WTC11 (cell line): Measurements from ENCODE around the gene SRPK3. TPM values are rescaled to one million over a fixed set of nuclear protein-coding genes. Genes with fewer than 3 reads are reported as not detected.
"Not testable (repeated sequence)": the region's sequence is repeated elsewhere in the genome, so short reads cannot be mapped to it uniquely, and the experiment has no call there.

Experiments
- ATAC-seq: fragments of 200-7000 bp; cut with Tn5 transposase; 2 replicates; pipeline ENCODE4 v1.10.0; 2021; ENCODE audit warnings: mild to moderate bottlenecking, moderate library complexity
- CTCF ChIA-PET: fragments of 300-600 bp; sonication (Branson Sonifier 250); formaldehyde crosslinking; loops from one replicate; lab custom pipeline; 2021; ENCODE audit warnings: antibody characterized with exemption; lab: Charles Lee
- POLR2A ChIA-PET: fragments of 350-600 bp; sonication (Branson Sonifier 250); formaldehyde crosslinking; loops from one replicate; lab custom pipeline; 2021; ENCODE audit warnings: antibody characterized with exemption; lab: Charles Lee
- DNase-seq: peaks from one replicate; pipeline ENCODE4 v3.0.0; 2021; ENCODE audit warnings: low spot score
- H3K27ac Mint-ChIP-seq: 2 replicates; pipeline ENCODE4 v1.8.0; 2021; ENCODE audit warnings: mixed read lengths
- H3K27me3 Mint-ChIP-seq: 2 replicates; pipeline ENCODE4 v1.8.0; 2021; ENCODE audit warnings: low read depth, mild to moderate bottlenecking, moderate library complexity, mixed read lengths
- H3K36me3 Mint-ChIP-seq: 2 replicates; pipeline ENCODE4 v1.8.0; 2021; ENCODE audit warnings: mixed read lengths
- H3K4me1 Mint-ChIP-seq: 2 replicates; pipeline ENCODE4 v1.8.0; 2022; ENCODE audit warnings: mixed read lengths
- H3K4me3 Mint-ChIP-seq: 2 replicates; pipeline ENCODE4 v1.8.0; 2021; ENCODE audit warnings: mild to moderate bottlenecking, moderate library complexity, mixed read lengths
- H3K9me3 Mint-ChIP-seq: 2 replicates; pipeline ENCODE4 v1.8.0; 2021; ENCODE audit warnings: mixed read lengths
- ATF1 ChIP-seq: sonication (generic); formaldehyde crosslinking; IDR thresholded peaks from 2 replicates; pipeline ENCODE4 v1.8.1; 2023; ENCODE audit warnings: mild to moderate bottlenecking, moderate library complexity, missing genetic modification reagents
- CBFB ChIP-seq: sonication (generic); formaldehyde crosslinking; IDR thresholded peaks from 2 replicates; pipeline ENCODE4 v1.8.1; 2022; ENCODE audit warnings: mild to moderate bottlenecking, low read depth, missing genetic modification reagents
- ELF4 ChIP-seq: sonication (generic); formaldehyde crosslinking; IDR thresholded peaks from 2 replicates; pipeline ENCODE4 v1.8.1; 2022; ENCODE audit warnings: low read depth, mild to moderate bottlenecking, moderate library complexity, missing genetic modification reagents
- NR3C1 ChIP-seq: sonication (generic); formaldehyde crosslinking; conservative IDR thresholded peaks from 2 replicates; pipeline ENCODE4 v1.8.1; 2023; ENCODE audit warnings: low read depth, mild to moderate bottlenecking, missing genetic modification reagents
- PRRX2 ChIP-seq: fragments of 250-450 bp; sonication (Bioruptor Pico); IDR thresholded peaks from 2 replicates; pipeline ENCODE4 v1.8.0; 2021; ENCODE audit warnings: mild to moderate bottlenecking
- SP1 ChIP-seq: sonication (generic); formaldehyde crosslinking; conservative IDR thresholded peaks from 2 replicates; pipeline ENCODE4 v1.8.1; 2022; ENCODE audit warnings: missing genetic modification reagents
- TEAD1 ChIP-seq: sonication (generic); formaldehyde crosslinking; IDR thresholded peaks from 2 replicates; pipeline ENCODE4 v1.8.0; 2022; ENCODE audit warnings: mild to moderate bottlenecking, missing genetic modification reagents
- TP53 ChIP-seq: sonication (generic); formaldehyde crosslinking; IDR thresholded peaks from 2 replicates; pipeline ENCODE4 v1.8.1; 2023; ENCODE audit warnings: mild to moderate bottlenecking, missing genetic modification reagents
- ZNF121 ChIP-seq: sonication (generic); formaldehyde crosslinking; IDR thresholded peaks from 2 replicates; pipeline ENCODE4 v1.8.0; 2023; ENCODE audit warnings: missing genetic modification reagents
- ZNF219 ChIP-seq: sonication (generic); formaldehyde crosslinking; IDR thresholded peaks from 2 replicates; pipeline ENCODE4 v1.8.0; 2023; ENCODE audit warnings: missing genetic modification reagents, mild to moderate bottlenecking, borderline replicate concordance
- total RNA-seq: library from RNA; stranded (reverse); gene quantifications from 3 replicates; pipeline ENCODE4 v1.2.3, GENCODE V29; 2021
- TF ChIP-seq, protein P1 (sequence below): sonication (generic); formaldehyde crosslinking; IDR thresholded peaks from 2 replicates; pipeline ENCODE4 v1.8.0; 2023; ENCODE audit warnings: mild to moderate bottlenecking, missing genetic modification reagents
- TF ChIP-seq, protein P2 (sequence below): fragments of 250-450 bp; sonication (Bioruptor Pico); IDR thresholded peaks from 2 replicates; pipeline ENCODE4 v1.8.0; 2021; ENCODE audit warnings: mild to moderate bottlenecking
- TF ChIP-seq, protein P3 (sequence below): sonication (generic); formaldehyde crosslinking; IDR thresholded peaks from 2 replicates; pipeline ENCODE4 v1.8.1; 2023; ENCODE audit warnings: mild to moderate bottlenecking, missing genetic modification reagents
- TF ChIP-seq, protein P4 (sequence below): fragments of 250-450 bp; sonication (Bioruptor Pico); IDR thresholded peaks from 2 replicates; pipeline ENCODE4 v1.9.0; 2021; ENCODE audit warnings: mild to moderate bottlenecking
- TF ChIP-seq, protein P5 (sequence below): sonication (generic); formaldehyde crosslinking; IDR thresholded peaks from 2 replicates; pipeline ENCODE4 v1.8.1; 2023; ENCODE audit warnings: mild to moderate bottlenecking, missing genetic modification reagents
- TF ChIP-seq, protein P6 (sequence below): sonication (generic); formaldehyde crosslinking; IDR thresholded peaks from 2 replicates; pipeline ENCODE4 v1.8.1; 2023; ENCODE audit warnings: mild to moderate bottlenecking, missing genetic modification reagents, moderate library complexity
- TF ChIP-seq, protein P7 (sequence below): sonication (generic); formaldehyde crosslinking; IDR thresholded peaks from 2 replicates; pipeline ENCODE4 v1.8.0; 2022; ENCODE audit warnings: mild to moderate bottlenecking, missing genetic modification reagents
- TF ChIP-seq, protein P8 (sequence below): sonication (generic); formaldehyde crosslinking; IDR thresholded peaks from 2 replicates; pipeline ENCODE4 v1.8.1; 2022; ENCODE audit warnings: missing genetic modification reagents, borderline replicate concordance

SRPK3 gene
- total RNA-seq, 1 experiment from 2014 or later = not detected

DNA sequence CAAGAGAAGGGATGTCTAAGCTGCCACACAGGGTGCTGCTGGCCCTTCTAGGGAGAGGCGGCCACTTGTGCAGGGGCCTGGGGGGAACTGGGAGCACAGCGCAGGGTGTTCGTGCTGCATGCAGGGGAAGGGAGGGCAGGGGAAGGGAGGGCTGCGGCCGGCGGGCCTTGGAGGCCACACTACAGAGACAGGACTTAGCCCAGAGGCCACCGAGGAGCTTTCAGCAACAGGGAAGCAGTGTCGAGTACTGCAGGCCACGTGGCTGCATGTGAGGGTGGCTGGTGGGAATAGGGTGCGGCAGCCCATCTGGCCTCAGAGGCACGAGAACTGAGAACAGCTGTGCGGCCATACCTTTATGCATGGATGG is 35.8 kb upstream of the SRPK3 start:
- H3K27ac Mint-ChIP-seq, ATAC-seq, DNase-seq, H3K27me3 Mint-ChIP-seq, POLR2A ChIA-PET, H3K4me1 Mint-ChIP-seq, H3K9me3 Mint-ChIP-seq, H3K36me3 Mint-ChIP-seq: not testable (repeated sequence)
- H3K4me3 Mint-ChIP-seq = peak overlapping the region; percentile 72
- CTCF ChIA-PET = interaction anchor here (1.0 to 1.8 kb wide), 6 partner anchors 17 to 202 kb away, joined by 3 to 5 read pairs (median 3); no protein-coding TSS in a partner anchor

DNA sequence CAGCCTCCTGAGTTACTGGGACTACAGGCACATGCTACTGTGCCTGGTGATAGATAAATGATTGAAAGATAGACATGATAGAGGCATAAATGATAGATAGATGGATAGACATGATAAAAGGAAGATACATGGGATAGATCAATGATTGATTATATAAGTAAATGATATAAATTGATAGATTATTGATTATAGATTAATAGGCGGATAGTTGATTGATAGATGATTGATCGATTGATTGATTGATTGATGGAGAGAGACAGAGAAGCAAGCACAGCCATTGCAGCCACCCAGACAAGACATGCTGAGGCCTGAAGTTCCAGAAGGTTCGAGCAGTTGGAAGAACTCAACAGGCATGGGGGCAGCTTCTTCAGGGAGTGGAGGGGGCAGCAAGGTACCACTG is 34.5 kb upstream of the SRPK3 start:
- ChIA-PET CTCF (no interaction called here), POLR2A (no interaction called here)
- Mint-ChIP-seq H3K27me3 (no peaks in the 10 kb centered on the region), H3K4me3 (no peak overlapping the region), H3K9me3 (no peaks in the 10 kb centered on the region), H3K36me3 (no peaks in the 10 kb centered on the region), H3K4me1 (peaks cover 3% of the 10 kb centered on the region; the same call in 1 of the 2 replicates), H3K27ac (no peak overlapping the region)
- ATAC-seq = no peak
- no peak for DNase-seq
- no peak for TF ChIP-seq ZNF121 (CRISPR knock-in tag)
- no peak for TF ChIP-seq CBFB (CRISPR knock-in tag)
- TF ChIP-seq, protein P1, sequence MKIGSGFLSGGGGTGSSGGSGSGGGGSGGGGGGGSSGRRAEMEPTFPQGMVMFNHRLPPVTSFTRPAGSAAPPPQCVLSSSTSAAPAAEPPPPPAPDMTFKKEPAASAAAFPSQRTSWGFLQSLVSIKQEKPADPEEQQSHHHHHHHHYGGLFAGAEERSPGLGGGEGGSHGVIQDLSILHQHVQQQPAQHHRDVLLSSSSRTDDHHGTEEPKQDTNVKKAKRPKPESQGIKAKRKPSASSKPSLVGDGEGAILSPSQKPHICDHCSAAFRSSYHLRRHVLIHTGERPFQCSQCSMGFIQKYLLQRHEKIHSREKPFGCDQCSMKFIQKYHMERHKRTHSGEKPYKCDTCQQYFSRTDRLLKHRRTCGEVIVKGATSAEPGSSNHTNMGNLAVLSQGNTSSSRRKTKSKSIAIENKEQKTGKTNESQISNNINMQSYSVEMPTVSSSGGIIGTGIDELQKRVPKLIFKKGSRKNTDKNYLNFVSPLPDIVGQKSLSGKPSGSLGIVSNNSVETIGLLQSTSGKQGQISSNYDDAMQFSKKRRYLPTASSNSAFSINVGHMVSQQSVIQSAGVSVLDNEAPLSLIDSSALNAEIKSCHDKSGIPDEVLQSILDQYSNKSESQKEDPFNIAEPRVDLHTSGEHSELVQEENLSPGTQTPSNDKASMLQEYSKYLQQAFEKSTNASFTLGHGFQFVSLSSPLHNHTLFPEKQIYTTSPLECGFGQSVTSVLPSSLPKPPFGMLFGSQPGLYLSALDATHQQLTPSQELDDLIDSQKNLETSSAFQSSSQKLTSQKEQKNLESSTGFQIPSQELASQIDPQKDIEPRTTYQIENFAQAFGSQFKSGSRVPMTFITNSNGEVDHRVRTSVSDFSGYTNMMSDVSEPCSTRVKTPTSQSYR (CRISPR knock-in tag) = no peak
- TF ChIP-seq, protein P2, sequence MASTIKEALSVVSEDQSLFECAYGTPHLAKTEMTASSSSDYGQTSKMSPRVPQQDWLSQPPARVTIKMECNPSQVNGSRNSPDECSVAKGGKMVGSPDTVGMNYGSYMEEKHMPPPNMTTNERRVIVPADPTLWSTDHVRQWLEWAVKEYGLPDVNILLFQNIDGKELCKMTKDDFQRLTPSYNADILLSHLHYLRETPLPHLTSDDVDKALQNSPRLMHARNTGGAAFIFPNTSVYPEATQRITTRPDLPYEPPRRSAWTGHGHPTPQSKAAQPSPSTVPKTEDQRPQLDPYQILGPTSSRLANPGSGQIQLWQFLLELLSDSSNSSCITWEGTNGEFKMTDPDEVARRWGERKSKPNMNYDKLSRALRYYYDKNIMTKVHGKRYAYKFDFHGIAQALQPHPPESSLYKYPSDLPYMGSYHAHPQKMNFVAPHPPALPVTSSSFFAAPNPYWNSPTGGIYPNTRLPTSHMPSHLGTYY = no peak
- TF ChIP-seq, protein P3, sequence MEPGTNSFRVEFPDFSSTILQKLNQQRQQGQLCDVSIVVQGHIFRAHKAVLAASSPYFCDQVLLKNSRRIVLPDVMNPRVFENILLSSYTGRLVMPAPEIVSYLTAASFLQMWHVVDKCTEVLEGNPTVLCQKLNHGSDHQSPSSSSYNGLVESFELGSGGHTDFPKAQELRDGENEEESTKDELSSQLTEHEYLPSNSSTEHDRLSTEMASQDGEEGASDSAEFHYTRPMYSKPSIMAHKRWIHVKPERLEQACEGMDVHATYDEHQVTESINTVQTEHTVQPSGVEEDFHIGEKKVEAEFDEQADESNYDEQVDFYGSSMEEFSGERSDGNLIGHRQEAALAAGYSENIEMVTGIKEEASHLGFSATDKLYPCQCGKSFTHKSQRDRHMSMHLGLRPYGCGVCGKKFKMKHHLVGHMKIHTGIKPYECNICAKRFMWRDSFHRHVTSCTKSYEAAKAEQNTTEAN (CRISPR knock-in tag) = no peak
- no peak for TF ChIP-seq TP53
- no peak for TF ChIP-seq PRRX2 (CRISPR knock-in tag)
- TF ChIP-seq, protein P4, sequence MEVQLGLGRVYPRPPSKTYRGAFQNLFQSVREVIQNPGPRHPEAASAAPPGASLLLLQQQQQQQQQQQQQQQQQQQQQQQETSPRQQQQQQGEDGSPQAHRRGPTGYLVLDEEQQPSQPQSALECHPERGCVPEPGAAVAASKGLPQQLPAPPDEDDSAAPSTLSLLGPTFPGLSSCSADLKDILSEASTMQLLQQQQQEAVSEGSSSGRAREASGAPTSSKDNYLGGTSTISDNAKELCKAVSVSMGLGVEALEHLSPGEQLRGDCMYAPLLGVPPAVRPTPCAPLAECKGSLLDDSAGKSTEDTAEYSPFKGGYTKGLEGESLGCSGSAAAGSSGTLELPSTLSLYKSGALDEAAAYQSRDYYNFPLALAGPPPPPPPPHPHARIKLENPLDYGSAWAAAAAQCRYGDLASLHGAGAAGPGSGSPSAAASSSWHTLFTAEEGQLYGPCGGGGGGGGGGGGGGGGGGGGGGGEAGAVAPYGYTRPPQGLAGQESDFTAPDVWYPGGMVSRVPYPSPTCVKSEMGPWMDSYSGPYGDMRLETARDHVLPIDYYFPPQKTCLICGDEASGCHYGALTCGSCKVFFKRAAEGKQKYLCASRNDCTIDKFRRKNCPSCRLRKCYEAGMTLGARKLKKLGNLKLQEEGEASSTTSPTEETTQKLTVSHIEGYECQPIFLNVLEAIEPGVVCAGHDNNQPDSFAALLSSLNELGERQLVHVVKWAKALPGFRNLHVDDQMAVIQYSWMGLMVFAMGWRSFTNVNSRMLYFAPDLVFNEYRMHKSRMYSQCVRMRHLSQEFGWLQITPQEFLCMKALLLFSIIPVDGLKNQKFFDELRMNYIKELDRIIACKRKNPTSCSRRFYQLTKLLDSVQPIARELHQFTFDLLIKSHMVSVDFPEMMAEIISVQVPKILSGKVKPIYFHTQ (CRISPR knock-in tag) = no peak
- TF ChIP-seq, protein P5, sequence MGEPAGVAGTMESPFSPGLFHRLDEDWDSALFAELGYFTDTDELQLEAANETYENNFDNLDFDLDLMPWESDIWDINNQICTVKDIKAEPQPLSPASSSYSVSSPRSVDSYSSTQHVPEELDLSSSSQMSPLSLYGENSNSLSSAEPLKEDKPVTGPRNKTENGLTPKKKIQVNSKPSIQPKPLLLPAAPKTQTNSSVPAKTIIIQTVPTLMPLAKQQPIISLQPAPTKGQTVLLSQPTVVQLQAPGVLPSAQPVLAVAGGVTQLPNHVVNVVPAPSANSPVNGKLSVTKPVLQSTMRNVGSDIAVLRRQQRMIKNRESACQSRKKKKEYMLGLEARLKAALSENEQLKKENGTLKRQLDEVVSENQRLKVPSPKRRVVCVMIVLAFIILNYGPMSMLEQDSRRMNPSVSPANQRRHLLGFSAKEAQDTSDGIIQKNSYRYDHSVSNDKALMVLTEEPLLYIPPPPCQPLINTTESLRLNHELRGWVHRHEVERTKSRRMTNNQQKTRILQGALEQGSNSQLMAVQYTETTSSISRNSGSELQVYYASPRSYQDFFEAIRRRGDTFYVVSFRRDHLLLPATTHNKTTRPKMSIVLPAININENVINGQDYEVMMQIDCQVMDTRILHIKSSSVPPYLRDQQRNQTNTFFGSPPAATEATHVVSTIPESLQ (CRISPR knock-in tag) = no peak
- TF ChIP-seq ZNF219 (CRISPR knock-in tag) = no peak
- no peak for TF ChIP-seq SP1 (CRISPR knock-in tag)
- TF ChIP-seq, protein P6, sequence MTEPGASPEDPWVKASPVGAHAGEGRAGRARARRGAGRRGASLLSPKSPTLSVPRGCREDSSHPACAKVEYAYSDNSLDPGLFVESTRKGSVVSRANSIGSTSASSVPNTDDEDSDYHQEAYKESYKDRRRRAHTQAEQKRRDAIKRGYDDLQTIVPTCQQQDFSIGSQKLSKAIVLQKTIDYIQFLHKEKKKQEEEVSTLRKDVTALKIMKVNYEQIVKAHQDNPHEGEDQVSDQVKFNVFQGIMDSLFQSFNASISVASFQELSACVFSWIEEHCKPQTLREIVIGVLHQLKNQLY (CRISPR knock-in tag) = no peak
- no peak for TF ChIP-seq ELF4 (CRISPR knock-in tag)
- no peak for TF ChIP-seq TEAD1 (CRISPR knock-in tag)
- TF ChIP-seq, protein P7, sequence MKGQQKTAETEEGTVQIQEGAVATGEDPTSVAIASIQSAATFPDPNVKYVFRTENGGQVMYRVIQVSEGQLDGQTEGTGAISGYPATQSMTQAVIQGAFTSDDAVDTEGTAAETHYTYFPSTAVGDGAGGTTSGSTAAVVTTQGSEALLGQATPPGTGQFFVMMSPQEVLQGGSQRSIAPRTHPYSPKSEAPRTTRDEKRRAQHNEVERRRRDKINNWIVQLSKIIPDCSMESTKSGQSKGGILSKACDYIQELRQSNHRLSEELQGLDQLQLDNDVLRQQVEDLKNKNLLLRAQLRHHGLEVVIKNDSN (CRISPR knock-in tag) = no peak
- TF ChIP-seq, protein P8, sequence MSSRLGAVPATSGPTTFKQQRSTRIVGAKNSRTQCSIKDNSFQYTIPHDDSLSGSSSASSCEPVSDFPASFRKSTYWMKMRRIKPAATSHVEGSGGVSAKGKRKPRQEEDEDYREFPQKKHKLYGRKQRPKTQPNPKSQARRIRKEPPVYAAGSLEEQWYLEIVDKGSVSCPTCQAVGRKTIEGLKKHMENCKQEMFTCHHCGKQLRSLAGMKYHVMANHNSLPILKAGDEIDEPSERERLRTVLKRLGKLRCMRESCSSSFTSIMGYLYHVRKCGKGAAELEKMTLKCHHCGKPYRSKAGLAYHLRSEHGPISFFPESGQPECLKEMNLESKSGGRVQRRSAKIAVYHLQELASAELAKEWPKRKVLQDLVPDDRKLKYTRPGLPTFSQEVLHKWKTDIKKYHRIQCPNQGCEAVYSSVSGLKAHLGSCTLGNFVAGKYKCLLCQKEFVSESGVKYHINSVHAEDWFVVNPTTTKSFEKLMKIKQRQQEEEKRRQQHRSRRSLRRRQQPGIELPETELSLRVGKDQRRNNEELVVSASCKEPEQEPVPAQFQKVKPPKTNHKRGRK (CRISPR knock-in tag) = no peak
- TF ChIP-seq ATF1 (CRISPR knock-in tag) = no peak
- TF ChIP-seq NR3C1 (CRISPR knock-in tag) = no peak
